Measurements from ENCODE around the gene NOS2.

GRCh38 chr17:27776882-27777624 lies 23.3 kb downstream of the NOS2 start:
- TF ChIP-seq CTCF (IDR thresholded peaks at IDR 0.05), result no peak
- no peak for TF ChIP-seq POLR2AphosphoS5 (IDR thresholded peaks at IDR 0.05)
- no peak for TF ChIP-seq POLR2A (IDR thresholded peaks at IDR 0.05)
- no peak for TF ChIP-seq EP300 (IDR thresholded peaks at IDR 0.05)

Measured in gastroesophageal sphincter (tissue), 3 donors.